Activated CD8-positive, alpha-beta memory T cell treated with anti-CD3 and anti-CD28 coated beads, Interleukin-2, amount 50 U/mL, for 1 hour (primary cell): ENCODE results near the gene LUC7L.
"Not testable (repeated sequence)": the region's sequence is repeated elsewhere in the genome, so short reads cannot be mapped to it uniquely, and the experiment has no call there.

ENCODE experiments used
- DNase-seq: peaks from one replicate; pipeline ENCODE4 v3.0.0-alpha.2; 2020; ENCODE audit errors: extremely low read depth

Gene LUC7L

DNA sequence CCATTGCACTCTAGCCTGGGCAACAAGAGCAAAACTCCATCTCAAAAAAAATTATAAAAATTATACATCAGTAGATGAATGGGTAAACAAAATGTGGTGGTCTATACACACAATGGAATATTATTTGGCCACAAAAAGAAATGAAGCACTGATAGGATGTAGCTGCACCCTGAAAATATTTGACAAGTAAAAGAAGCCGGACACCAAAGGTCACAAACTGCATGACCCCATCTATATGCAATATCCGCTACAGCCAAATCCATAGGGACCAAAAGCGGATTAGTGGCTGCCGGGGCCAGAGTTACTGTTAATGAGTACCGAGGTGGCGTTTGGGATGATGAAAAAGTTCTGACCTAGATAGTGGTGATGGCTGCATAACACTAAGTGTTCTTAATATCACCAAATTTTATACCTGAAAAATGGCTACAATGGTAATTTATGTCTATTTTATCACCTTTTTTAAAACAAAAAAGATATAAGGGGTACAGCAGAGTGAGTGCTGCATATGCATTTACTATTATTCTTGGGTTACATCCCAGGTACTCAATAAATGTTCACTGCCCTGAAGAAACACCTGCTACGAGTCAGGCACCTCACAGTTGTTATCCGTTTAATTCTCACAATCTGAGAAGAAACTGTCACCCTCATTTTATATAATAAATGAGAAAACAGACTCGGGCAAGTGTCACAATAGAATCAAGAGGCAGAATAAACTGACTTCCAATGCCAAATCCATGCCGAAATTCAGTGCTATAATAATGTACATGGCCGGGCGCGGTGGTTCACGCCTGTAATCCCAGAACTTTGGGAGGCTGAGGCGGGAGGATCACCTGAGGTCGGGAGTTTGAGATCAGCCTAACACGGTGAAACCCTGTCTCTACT lies 49.8 kb downstream of the LUC7L start:
- no peak for DNase-seq

DNA sequence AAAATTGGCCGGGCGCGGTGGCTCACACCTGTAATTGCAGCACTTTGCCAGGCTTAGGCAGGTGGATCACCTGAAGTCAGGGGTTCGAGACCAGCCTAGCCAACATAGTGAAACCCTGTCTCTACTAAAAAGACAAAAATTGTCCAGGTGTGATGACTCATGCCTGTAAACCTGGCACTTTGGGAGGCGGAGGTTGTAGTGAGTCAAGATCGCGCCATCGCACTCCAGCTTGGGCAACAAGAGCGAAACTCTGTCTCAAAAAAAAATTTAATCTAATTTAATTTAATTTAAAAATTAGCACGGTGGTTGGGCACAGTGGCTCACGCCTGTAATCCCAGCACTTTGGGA lies 50.6 kb downstream of the LUC7L start:
- no peak for DNase-seq

DNA sequence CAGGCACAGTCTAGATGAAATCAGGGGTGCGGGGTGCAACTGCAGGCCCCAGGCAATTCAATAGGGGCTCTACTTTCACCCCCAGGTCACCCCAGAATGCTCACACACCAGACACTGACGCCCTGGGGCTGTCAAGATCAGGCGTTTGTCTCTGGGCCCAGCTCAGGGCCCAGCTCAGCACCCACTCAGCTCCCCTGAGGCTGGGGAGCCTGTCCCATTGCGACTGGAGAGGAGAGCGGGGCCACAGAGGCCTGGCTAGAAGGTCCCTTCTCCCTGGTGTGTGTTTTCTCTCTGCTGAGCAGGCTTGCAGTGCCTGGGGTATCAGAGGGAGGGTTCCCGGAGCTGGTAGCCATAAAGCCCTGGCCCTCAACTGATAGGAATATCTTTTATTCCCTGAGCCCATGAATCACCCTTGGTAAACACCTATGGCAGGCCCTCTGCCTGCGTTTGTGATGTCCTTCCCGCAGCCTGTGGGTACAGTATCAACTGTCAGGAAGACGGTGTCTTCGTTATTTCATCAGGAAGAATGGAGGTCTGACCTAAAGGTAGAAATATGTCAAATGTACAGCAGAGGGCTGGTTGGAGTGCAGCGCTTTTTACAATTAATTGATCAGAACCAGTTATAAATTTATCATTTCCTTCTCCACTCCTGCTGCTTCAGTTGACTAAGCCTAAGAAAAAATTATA lies 51.1 kb downstream of the LUC7L start:
- DNase-seq, result no peak

DNA sequence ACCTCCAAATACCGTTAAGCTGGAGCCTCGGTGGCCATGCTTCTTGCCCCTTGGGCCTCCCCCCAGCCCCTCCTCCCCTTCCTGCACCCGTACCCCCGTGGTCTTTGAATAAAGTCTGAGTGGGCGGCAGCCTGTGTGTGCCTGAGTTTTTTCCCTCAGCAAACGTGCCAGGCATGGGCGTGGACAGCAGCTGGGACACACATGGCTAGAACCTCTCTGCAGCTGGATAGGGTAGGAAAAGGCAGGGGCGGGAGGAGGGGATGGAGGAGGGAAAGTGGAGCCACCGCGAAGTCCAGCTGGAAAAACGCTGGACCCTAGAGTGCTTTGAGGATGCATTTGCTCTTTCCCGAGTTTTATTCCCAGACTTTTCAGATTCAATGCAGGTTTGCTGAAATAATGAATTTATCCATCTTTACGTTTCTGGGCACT lies 51.8 kb downstream of the LUC7L start:
- no peak for DNase-seq

DNA sequence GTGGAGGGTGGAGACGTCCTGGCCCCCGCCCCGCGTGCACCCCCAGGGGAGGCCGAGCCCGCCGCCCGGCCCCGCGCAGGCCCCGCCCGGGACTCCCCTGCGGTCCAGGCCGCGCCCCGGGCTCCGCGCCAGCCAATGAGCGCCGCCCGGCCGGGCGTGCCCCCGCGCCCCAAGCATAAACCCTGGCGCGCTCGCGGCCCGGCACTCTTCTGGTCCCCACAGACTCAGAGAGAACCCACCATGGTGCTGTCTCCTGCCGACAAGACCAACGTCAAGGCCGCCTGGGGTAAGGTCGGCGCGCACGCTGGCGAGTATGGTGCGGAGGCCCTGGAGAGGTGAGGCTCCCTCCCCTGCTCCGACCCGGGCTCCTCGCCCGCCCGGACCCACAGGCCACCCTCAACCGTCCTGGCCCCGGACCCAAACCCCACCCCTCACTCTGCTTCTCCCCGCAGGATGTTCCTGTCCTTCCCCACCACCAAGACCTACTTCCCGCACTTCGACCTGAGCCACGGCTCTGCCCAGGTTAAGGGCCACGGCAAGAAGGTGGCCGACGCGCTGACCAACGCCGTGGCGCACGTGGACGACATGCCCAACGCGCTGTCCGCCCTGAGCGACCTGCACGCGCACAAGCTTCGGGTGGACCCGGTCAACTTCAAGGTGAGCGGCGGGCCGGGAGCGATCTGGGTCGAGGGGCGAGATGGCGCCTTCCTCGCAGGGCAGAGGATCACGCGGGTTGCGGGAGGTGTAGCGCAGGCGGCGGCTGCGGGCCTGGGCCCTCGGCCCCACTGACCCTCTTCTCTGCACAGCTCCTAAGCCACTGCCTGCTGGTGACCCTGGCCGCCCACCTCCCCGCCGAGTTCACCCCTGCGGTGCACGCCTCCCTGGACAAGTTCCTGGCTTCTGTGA lies 52.5 kb downstream of the LUC7L start, which contains the start of gene HBA1:
Gene HBA1, plus strand, starts transcription at position 204 of the 906 bp plus-strand sequence. Its CDS starts 37 bp downstream, at position 241.
- not testable (repeated sequence) for DNase-seq

DNA sequence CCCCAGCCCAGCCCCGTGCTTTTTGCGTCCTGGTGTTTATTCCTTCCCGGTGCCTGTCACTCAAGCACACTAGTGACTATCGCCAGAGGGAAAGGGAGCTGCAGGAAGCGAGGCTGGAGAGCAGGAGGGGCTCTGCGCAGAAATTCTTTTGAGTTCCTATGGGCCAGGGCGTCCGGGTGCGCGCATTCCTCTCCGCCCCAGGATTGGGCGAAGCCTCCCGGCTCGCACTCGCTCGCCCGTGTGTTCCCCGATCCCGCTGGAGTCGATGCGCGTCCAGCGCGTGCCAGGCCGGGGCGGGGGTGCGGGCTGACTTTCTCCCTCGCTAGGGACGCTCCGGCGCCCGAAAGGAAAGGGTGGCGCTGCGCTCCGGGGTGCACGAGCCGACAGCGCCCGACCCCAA lies 53.2 kb downstream of the LUC7L start:
- DNase-seq, result not testable (repeated sequence)

DNA sequence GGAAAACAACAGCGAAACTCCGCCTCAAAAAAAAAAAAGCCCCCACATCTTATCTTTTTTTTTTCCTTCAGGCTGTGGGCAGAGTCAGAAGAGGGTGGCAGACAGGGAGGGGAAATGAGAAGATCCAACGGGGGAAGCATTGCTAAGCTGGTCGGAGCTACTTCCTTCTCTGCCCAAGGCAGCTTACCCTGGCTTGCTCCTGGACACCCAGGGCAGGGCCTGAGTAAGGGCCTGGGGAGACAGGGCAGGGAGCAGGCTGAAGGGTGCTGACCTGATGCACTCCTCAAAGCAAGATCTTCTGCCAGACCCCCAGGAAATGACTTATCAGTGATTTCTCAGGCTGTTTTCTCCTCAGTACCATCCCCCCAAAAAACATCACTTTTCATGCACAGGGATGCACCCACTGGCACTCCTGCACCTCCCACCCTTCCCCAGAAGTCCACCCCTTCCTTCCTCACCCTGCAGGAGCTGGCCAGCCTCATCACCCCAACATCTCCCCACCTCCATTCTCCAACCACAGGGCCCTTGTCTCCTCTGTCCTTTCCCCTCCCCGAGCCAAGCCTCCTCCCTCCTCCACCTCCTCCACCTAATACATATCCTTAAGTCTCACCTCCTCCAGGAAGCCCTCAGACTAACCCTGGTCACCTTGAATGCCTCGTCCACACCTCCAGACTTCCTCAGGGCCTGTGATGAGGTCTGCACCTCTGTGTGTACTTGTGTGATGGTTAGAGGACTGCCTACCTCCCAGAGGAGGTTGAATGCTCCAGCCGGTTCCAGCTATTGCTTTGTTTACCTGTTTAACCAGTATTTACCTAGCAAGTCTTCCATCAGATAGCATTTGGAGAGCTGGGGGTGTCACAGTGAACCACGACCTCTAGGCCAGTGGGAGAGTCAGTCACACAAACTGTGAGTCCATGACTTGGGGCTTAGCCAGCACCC lies 54.0 kb downstream of the LUC7L start:
- DNase-seq, result no peak

DNA sequence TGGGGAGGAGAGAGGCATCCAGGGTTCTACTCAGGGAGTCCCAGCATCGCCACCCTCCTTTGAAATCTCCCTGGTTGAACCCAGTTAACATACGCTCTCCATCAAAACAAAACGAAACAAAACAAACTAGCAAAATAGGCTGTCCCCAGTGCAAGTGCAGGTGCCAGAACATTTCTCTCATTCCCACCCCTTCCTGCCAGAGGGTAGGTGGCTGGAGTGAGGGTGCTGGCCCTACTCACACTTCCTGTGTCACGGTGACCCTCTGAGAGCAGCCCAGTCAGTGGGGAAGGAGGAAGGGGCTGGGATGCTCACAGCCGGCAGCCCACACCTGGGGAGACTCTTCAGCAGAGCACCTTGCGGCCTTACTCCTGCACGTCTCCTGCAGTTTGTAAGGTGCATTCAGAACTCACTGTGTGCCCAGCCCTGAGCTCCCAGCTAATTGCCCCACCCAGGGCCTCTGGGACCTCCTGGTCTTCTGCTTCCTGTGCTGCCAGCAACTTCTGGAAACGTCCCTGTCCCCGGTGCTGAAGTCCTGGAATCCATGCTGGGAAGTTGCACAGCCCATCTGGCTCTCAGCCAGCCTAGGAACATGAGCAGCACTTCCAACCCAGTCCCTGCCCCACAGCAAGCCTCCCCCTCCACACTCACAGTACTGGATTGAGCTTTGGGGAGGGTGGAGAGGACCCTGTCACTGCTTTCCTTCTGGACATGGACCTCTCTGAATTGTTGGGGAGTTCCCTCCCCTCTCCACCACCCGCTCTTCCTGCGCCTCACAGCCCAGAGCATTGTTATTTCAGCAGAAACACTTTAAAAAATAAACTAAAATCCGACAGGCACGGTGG lies 55.1 kb downstream of the LUC7L start:
- DNase-seq, result not testable (repeated sequence)

DNA sequence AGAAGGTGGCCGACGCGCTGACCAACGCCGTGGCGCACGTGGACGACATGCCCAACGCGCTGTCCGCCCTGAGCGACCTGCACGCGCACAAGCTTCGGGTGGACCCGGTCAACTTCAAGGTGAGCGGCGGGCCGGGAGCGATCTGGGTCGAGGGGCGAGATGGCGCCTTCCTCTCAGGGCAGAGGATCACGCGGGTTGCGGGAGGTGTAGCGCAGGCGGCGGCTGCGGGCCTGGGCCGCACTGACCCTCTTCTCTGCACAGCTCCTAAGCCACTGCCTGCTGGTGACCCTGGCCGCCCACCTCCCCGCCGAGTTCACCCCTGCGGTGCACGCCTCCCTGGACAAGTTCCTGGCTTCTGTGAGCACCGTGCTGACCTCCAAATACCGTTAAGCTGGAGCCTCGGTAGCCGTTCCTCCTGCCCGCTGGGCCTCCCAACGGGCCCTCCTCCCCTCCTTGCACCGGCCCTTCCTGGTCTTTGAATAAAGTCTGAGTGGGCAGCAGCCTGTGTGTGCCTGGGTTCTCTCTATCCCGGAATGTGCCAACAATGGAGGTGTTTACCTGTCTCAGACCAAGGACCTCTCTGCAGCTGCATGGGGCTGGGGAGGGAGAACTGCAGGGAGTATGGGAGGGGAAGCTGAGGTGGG lies 55.9 kb downstream of the LUC7L start:
- DNase-seq, result not testable (repeated sequence)

DNA sequence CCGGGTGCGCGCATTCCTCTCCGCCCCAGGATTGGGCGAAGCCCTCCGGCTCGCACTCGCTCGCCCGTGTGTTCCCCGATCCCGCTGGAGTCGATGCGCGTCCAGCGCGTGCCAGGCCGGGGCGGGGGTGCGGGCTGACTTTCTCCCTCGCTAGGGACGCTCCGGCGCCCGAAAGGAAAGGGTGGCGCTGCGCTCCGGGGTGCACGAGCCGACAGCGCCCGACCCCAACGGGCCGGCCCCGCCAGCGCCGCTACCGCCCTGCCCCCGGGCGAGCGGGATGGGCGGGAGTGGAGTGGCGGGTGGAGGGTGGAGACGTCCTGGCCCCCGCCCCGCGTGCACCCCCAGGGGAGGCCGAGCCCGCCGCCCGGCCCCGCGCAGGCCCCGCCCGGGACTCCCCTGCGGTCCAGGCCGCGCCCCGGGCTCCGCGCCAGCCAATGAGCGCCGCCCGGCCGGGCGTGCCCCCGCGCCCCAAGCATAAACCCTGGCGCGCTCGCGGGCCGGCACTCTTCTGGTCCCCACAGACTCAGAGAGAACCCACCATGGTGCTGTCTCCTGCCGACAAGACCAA lies 56.8 kb downstream of the LUC7L start, which contains the start of gene HBA2:
Gene HBA2, plus strand, starts transcription at position 503 of the 568 bp plus-strand sequence. Its CDS starts 37 bp downstream, at position 540.
- not testable (repeated sequence) for DNase-seq

DNA sequence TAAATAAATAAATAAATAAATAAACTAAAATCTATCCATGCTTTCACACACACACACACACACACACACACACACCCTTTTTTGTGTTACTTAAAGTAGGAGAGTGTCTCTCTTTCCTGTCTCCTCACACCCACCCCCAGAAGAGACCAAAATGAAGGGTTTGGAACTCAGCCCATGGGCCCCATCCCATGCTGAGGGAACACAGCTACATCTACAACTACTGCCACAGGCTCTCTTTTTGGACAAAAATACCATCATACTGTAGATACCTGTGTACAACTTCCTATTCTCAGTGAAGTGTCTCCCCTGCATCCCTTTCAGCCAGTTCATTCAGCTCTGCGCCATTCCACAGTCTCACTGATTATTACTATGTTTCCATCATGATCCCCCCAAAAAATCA lies 58.5 kb downstream of the LUC7L start:
- no peak for DNase-seq

DNA sequence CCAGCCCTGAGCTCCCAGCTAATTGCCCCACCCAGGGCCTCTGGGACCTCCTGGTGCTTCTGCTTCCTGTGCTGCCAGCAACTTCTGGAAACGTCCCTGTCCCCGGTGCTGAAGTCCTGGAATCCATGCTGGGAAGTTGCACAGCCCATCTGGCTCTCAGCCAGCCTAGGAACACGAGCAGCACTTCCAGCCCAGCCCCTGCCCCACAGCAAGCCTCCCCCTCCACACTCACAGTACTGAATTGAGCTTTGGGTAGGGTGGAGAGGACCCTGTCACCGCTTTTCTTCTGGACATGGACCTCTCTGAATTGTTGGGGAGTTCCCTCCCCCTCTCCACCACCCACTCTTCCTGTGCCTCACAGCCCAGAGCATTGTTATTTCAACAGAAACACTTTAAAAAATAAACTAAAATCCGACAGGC lies 59.2 kb downstream of the LUC7L start:
- not testable (repeated sequence) for DNase-seq

DNA sequence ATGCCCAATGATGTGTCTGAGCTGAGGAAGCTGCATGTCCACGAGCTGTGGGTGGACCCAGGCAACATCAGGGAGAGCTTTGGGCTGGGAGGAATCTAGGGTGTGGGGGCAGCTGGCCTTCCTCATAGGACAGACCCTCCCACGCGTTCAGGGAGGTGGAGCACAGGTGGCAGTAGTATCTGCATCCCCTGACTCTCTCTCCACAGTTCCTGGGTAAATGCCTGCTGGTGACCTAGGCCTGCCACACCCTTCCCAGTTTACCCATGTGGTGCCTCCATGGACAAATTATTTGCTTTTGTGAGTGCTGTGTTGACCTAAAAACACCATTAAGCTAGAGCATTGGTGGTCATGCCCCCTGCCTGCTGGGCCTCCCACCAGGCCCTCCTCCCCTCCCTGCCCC lies 60.2 kb downstream of the LUC7L start:
- DNase-seq, result no peak

DNA sequence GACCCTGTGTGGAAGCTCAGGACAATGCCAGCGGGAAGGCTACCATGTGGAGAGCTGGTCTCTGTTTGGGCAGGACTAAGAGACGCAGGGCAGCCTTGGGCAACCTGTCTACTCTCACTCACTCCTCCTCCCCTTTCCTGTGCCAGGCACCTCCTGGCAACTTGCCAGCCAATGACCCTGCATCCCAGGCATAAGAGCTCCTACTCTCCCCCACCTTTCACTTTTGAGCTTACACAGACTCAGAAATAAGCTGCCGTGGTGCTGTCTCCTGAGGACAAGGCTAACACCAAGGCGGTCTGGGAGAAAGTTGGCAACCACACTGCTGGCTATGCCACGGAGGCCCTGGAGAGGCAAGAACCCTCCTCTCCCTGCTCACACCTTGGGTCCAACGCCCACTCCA lies 60.8 kb downstream of the LUC7L start:
- no peak for DNase-seq

DNA sequence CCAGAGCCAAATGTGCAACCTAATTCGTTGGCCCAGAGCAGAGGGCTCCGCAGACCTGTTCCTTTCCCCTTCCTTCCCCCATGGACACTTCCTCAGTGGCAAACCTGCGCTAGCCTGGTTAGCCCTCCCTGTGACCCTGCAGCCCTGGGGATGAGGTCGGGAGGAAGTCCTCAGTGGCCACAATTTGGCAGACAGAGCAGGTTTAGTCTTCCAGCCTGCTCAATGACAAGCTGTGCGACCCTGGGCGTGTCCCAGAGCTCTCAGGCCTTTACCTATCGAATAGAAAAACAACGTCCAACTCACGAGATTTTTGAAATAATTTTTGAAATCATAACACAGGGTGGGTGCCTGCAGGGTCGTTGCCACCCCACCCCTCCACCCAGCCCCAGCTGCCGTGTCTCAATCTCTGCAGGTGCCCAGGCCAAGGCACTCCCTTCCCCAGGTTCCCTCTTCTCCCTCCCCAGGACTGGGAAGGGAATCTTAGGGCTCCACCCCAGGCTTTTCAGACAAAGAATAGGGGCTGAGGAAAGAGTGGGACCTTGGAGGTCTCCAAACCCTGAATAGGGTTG lies 62.0 kb downstream of the LUC7L start:
- DNase-seq, result no peak

DNA sequence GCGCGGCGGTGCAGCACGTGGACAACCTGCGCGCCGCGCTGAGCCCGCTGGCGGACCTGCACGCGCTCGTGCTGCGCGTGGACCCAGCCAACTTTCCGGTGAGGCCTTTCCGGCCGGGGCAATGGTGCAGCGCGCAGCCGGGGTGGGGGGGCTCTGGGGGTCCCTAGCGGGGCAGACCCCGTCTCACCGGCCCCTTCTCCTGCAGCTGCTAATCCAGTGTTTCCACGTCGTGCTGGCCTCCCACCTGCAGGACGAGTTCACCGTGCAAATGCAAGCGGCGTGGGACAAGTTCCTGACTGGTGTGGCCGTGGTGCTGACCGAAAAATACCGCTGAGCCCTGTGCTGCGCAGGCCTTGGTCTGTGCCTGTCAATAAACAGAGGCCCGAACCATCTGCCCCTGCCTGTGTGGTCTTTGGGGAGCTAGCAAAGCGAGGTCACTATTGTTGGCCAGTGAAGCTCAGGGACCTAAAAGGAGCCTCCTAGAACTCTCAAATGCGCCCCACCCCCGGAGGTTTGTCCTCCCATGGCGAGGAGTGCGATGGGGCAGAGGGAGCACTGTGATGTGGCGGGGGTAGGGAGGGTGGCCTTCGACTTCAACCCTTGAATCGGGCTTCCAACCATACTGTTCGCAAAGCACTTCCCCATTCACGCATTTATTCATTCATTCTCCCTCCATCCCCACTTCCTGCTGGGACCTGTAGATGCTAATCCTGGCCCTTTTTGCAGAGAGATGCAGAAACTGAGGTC lies 62.7 kb downstream of the LUC7L start:
- DNase-seq, result no peak

DNA sequence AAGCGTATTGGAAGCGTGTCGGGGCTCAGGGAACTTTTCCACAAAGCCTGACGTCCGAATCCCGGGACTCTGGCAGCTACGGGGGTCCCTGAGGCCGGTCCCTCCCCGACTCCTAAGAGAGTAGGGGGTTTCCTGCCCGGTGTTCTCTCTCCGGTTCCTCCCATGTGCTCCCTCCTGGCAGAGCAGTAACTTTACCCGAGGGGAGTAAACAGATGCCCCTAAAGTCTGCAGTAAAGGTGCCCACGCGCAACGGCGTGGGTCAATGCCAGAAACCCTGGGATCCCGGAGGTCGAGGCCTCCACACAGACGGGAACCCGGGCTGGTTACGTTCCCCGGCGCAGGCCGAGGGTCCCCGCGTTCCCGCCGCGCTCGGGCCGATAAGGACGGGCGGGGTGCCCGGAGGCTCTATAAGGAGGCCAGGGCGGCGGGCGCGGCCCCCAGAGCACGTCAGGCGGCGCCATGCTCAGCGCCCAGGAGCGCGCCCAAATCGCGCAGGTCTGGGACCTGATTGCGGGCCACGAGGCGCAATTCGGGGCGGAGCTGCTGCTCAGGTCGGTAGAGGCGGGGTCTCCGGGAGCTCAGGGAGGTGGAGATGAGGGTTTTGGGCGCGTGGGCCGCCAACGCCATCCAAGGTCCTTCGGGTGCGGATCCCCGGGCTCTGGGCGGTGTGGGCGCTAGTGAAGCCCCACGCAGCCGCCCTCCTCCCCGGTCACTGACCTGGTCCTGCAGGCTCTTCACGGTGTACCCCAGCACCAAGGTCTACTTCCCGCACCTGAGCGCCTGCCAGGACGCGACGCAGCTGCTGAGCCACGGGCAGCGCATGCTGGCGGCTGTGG lies 63.5 kb downstream of the LUC7L start, which contains the start of gene HBM:
Gene HBM, plus strand, starts transcription at position 440 of the 836 bp plus-strand sequence. Its CDS starts 20 bp downstream, at position 460.
- DNase-seq, result no peak
